COLO668 (cell line): ENCODE data around the gene INO80B.
A peak's percentile ranks its signal among the peaks of the same experiment; 100 is the strongest.
"Not testable (repeated sequence)": the region's sequence is repeated elsewhere in the genome, so short reads cannot be mapped to it uniquely, and the experiment has no call there.

Source experiments
- DNase-seq: peaks from one replicate; lab custom pipeline; 2025; ENCODE audit not compliant: unreplicated experiment; lab: John Stamatoyannopoulos, UW

Gene INO80B

GRCh38 chr2:74454654-74455511, at the start of gene INO80B:
INO80B (plus strand) TSS chr2:74455087; CDS start chr2:74455117, 30 bp downstream.
- peak; percentile 95 for DNase-seq

DNA sequence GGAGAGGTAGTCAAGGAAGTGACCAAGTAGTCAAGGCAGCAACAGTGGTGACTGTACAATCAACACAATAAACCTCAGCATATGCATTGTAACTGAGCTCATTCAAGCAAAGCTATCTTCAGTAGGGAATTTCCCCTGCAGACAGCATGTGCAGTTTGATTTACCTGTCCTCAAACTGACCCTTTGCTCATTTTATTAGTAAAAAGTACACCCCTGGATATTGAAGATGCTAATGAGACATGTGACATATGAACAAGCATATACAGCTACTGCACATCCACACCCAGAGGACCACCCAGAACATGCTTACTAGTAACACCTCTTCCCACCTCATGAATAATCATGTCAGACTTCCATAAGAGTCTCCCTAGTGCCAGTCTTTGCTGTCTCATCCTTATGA, 48.9 kb upstream of the INO80B start:
- peak; percentile 10 for DNase-seq

- no peak for DNase-seq
These were observed 47.2 kb upstream of the INO80B start for GRCh38 chr2:74407682-74408081.

- no peak for DNase-seq
These were observed 41.7 kb upstream of the INO80B start for GRCh38 chr2:74413001-74413698.

- peak; percentile 35 for DNase-seq
These were observed 40.4 kb upstream of the INO80B start for GRCh38 chr2:74414441-74414840.

- peak; percentile 53 for DNase-seq
These were observed 39.8 kb upstream of the INO80B start for GRCh38 chr2:74414881-74415761.

GRCh38 chr2:74415762-74416395, 39.0 kb upstream of the INO80B start:
- peak; percentile 18 for DNase-seq

- no peak for DNase-seq
These were observed 38.1 kb upstream of the INO80B start for GRCh38 chr2:74416778-74417177.

DNA sequence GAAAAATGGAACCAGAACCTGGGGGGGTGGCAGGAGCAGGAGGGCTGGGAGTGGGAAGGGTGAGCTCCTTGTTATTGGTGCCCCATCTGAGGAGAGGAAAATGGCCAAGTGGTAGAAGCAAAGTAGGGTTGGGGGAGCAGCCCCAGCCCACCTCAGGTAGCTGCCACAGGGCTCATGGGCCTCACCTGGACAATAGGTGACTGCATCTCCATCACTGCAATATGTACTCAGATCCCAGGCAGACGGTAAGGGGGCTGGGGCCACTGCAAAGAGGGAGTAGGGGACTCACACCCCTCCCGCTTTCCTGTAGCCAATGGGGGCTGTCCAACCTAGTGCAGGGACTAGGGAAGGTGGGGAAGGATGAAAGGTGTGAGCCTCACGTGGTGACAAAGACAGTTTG, 37.7 kb upstream of the INO80B start:
- no peak for DNase-seq

GRCh38 chr2:74417763-74418162, 37.1 kb upstream of the INO80B start:
- no peak for DNase-seq

DNA sequence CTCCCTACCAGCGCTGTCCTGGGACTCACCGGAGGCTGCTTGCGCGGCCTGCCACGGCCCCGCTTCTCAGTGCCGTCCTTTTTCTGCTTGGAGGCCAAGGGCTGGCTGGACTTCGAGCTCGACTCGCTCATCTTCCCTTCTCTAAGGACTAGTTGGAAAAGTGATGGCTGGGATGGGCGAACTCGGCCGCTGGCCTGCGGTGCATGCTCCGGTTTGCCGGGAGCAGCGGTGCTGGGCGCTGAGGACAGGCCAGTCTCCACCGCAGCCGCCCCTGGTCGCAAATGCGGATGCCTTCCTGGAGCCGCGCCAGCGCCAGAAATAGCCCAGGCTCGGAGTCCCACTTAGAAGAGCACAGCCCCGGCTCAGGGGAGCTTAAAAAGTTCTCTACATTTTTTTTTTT, 36.6 kb upstream of the INO80B start:
- no peak for DNase-seq

GRCh38 chr2:74419345-74419744, 35.5 kb upstream of the INO80B start:
- DNase-seq, result no peak

DNA sequence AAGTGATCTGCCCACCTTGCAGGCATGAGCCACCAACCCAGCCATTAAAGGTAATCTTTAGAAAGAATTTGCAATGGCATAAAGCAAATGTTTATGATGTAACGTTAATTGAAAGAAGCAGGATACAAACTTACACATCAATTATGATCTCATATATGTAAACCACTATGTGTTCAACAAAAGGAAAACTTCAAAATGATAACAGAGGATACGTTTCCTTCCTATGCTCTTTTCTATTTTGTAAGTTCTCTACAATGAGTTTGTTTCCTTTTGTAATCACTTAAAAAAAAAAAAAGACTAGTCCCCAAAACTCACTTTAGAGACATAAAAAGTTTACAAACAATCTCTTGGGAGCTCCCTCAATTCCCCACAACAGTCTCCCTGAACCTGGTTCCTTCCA, 34.9 kb upstream of the INO80B start:
- DNase-seq, result no peak

GRCh38 chr2:74420443-74421103, 34.3 kb upstream of the INO80B start:
- not testable (repeated sequence) for DNase-seq

- DNase-seq, result peak; percentile 97
These were observed 33.5 kb upstream of the INO80B start, which contains the start of the genes C2orf81 and WDR54 for GRCh38 chr2:74421221-74421870. C2orf81 (minus strand) TSS chr2:74421619; CDS start chr2:74421560, 59 bp downstream. WDR54 (plus strand) TSS chr2:74421730; CDS start chr2:74422154, 424 bp downstream.

DNA sequence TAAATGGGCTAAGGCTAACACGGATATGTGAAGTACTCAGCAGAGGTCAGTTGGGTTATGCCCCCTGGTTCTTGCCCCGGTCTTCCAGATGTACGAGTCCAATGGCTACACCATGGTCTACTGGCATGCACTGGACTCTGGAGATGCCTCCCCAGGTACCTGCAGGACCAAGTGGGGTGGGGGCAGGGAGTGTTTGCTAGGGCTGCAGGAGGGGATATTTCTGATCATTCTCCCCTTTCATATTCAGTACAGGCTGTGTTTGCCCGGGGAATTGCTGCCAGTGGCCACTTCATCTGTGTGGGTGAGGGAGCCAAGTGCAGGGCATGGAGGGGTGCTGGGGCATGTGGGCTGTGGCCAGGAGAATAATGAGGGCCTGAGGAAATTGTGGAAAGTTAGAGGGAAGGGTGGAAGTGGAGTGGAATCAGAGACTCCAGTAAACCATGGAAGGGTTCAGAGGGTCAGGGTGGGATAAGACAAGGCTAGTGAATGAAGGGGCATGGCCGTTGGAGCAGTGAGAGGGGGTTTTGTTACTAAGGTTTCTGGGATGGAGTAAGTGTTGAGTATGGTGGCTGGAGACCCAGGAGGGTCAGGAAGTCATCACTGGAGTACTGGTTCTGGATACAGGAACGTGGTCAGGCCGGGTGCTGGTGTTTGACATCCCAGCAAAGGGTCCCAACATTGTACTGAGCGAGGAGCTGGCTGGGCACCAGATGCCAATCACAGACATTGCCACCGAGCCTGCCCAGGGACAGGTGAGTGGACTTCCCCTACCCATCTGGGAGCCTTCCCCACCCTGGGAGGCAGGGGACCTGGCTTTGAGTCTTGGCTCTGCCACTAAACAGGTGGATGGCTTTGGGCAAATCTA, 31.4 kb upstream of the INO80B start:
- no peak for DNase-seq

DNA sequence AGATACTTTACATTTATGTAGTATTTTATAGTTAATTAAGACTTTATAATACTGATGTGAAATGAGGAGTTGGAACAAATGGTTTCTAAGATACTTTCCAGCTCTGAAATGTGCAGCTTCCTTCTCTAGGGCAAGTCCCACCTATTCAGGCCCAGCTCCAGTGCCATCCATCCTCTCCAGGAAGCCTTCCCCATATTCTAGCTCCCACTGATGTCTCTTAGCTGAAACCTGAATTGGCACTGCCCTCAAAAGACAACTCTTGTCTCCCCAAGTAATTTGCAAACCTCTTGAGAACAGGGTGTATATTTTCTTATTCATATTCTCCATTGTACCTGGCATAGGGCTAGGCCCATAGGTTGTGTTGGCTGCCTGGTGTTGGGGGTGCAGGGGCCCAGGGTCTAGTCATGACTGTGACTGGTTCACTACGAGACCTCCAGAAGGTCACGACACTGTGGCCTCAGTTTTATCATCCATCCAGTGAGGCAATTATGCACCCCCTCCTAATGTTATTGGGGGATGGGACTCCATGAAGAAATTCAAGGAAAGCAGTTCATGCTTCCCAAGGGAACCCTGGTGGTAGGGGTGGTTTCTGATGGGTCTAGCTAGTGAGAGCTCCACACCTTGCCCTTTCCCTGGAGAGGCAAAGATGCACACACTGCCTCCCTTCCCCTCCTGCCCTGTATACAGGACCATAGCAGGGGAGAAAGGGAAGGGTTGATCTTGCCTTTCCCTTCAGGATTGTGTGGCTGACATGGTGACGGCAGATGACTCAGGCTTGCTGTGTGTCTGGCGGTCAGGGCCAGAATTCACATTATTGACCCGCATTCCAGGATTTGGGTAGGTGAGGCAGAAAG, 30.5 kb upstream of the INO80B start:
- no peak for DNase-seq

DNA sequence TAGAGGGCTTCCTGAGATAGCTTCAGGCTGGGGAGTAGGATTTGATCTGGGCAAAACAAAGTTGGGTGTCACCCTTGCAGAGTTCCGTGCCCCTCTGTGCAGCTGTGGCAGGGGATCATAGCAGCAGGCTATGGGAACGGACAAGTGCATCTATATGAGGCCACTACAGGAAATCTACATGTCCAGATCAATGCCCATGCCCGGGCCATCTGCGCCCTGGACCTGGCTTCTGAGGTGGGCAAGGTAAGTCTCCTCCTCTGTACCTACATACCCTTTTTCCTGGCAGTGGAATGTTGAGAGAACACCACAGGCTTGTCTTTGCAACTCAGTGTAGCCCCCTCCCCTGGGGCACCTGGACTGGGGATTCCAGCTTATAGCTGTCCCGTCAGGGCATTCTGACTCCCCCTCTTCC, 29.9 kb upstream of the INO80B start:
- DNase-seq, result no peak
